ENCODE results near the gene DENR. TPM values are rescaled to one million over a fixed set of nuclear protein-coding genes. Genes with fewer than 3 reads are reported as not detected.

Gene DENR
- polyA plus RNA-seq, 5 donors: 76.3 to 92.5 (median 89.4) TPM

- DNase-seq: no peak
Measured at GRCh38 chr12:122813310-122813713, 60.7 kb downstream of the DENR start.

GRCh38 chr12:122819209-122819785, 66.7 kb downstream of the DENR start:
- DNase-seq: no peak

GRCh38 chr12:122820138-122820537, 67.5 kb downstream of the DENR start:
- no peak for DNase-seq

Other genes starting within 250 kb of the DENR start
- gene RSRC2, start 225.9 kb upstream of the DENR start, polyA plus RNA-seq (ENCODE audit: insufficient read depth in 1 of 5, insufficient read length in 5 of 5, low replicate concordance in 1 of 5): 100 to 1,000 TPM; 163 to 242 (median 223) TPM
- 10 to 100 TPM; 33.8 to 71.3 (median 55.2) TPM for gene KNTC1, start 225.6 kb upstream of the DENR start, polyA plus RNA-seq (ENCODE audit: insufficient read depth in 1 of 5, insufficient read length in 5 of 5, low replicate concordance in 1 of 5)
- gene HCAR2, start 49.5 kb upstream of the DENR start, polyA plus RNA-seq (ENCODE audit: insufficient read depth in 1 of 5, insufficient read length in 5 of 5, low replicate concordance in 1 of 5): under 1 TPM in 4 of 5 donors, not detected in 1; 0.09 to 0.30 (median 0.21) TPM
- gene HCAR3, start 36.0 kb upstream of the DENR start, polyA plus RNA-seq (ENCODE audit: insufficient read depth in 1 of 5, insufficient read length in 5 of 5, low replicate concordance in 1 of 5): under 1 TPM; 0.09 to 0.10 (median 0.09) TPM
- under 1 TPM; 0.23 to 0.49 (median 0.38) TPM for gene HCAR1, start 22.0 kb upstream of the DENR start, polyA plus RNA-seq (ENCODE audit: insufficient read depth in 1 of 5, insufficient read length in 5 of 5, low replicate concordance in 1 of 5)
- gene CCDC62, start 21.7 kb downstream of the DENR start, polyA plus RNA-seq (ENCODE audit: insufficient read depth in 1 of 5, insufficient read length in 5 of 5, low replicate concordance in 1 of 5): under 1 TPM; 0.35 to 0.75 (median 0.44) TPM
- 10 to 100 TPM; 21.6 to 31.7 (median 27.4) TPM for gene HIP1R, start 82.6 kb downstream of the DENR start, polyA plus RNA-seq (ENCODE audit: insufficient read depth in 1 of 5, insufficient read length in 5 of 5, low replicate concordance in 1 of 5)
- 10 to 100 TPM; 21.1 to 33.0 (median 24.2) TPM for gene VPS37B, start 143.3 kb downstream of the DENR start, polyA plus RNA-seq (ENCODE audit: insufficient read depth in 1 of 5, insufficient read length in 5 of 5, low replicate concordance in 1 of 5)
- gene ABCB9, start 213.6 kb downstream of the DENR start, polyA plus RNA-seq (ENCODE audit: insufficient read depth in 1 of 5, insufficient read length in 5 of 5, low replicate concordance in 1 of 5): 10 to 100 TPM in 2 of 5 donors, 1 to 10 TPM in 3; 6.9 to 11.5 (median 9.0) TPM
- gene OGFOD2, start 222.4 kb downstream of the DENR start, polyA plus RNA-seq (ENCODE audit: insufficient read depth in 1 of 5, insufficient read length in 5 of 5, low replicate concordance in 1 of 5): 10 to 100 TPM; 15.1 to 23.7 (median 16.8) TPM
- 100 to 1,000 TPM; 139 to 250 (median 155) TPM for gene ARL6IP4, start 227.9 kb downstream of the DENR start, polyA plus RNA-seq (ENCODE audit: insufficient read depth in 1 of 5, insufficient read length in 5 of 5, low replicate concordance in 1 of 5)